ENCODE data around the gene GMCL2. TPM values are rescaled to one million over a fixed set of nuclear protein-coding genes. Genes with fewer than 3 reads are reported as not detected.

Gene GMCL2
- polyA plus RNA-seq, 1 of the 3 experiments (the other 2 are of a cell fraction) = not detected

DNA sequence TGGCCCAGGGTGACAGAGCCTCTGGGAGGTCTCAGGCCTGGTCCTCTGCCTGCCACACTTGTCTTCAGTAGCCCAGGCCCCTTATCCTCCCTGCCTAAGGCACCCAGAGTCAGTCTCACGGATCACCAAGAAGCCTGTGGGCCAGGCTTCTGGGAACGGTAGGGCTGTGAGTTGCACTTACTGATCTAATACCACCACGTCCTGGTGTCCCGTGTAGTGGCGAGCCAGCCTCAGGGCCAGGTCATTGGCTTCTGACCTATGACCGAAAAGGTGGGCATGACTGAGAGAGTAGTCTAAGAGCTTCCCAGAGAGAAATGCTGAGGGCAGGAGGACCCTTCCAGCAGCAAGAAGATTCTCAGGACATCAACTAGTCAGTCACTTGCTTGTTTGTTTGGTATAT, 38.0 kb upstream of the GMCL2 start:
- no peaks in the 10 kb centered on the region for H4K20me1 ChIP-seq (ENCODE audit: insufficient read depth)
- no peak for TF ChIP-seq RCOR1 (IDR thresholded peaks at IDR 0.05; ENCODE audit: low read length)
- TF ChIP-seq POLR2AphosphoS5 (IDR thresholded peaks at IDR 0.05; ENCODE audit: low read depth, low read length) = no peak
- TF ChIP-seq SIN3A (IDR thresholded peaks at IDR 0.05; ENCODE audit: borderline replicate concordance, low read depth, low read length) = no peak
- no peak for TF ChIP-seq ELF1 (IDR thresholded peaks at IDR 0.05)
- no peak for TF ChIP-seq EZH2phosphoT487 (IDR thresholded peaks at IDR 0.05; ENCODE audit: borderline replicate concordance, low read depth)
- no peak for TF ChIP-seq FOXJ3 (CRISPR knock-in tag; IDR thresholded peaks at IDR 0.05)
- TF ChIP-seq RAD21 (IDR thresholded peaks at IDR 0.05; ENCODE audit: low read length) = no peak
- no peak for TF ChIP-seq GATA2 (CRISPR knock-in tag; IDR thresholded peaks at IDR 0.05)
- TF ChIP-seq USF1 (IDR thresholded peaks at IDR 0.05; ENCODE audit: borderline replicate concordance, low read depth) = no peak
- TF ChIP-seq USF2 (IDR thresholded peaks at IDR 0.05; ENCODE audit: borderline replicate concordance, low read depth, low read length) = no peak
- TF ChIP-seq IRF3 (IDR thresholded peaks at IDR 0.05; ENCODE audit: low read depth, low read length) = no peak
- no peak for TF ChIP-seq GABPA (IDR thresholded peaks at IDR 0.05; ENCODE audit: low read depth)
- H3K9me2 ChIP-seq = no peaks in the 10 kb centered on the region
- no peak overlapping the region for H2AFZ ChIP-seq (ENCODE audit: low read depth)
- no peak overlapping the region for H3K9ac ChIP-seq
- peaks cover 9% of the 10 kb centered on the region; the same call in 1 of the 2 replicates for H3K79me2 ChIP-seq (ENCODE audit: insufficient read depth)
- no peak overlapping the region for H3K27ac ChIP-seq (ENCODE audit: low read depth in 2 of 2, low read length in 1 of 2)
- no peak overlapping the region for H3K4me3 ChIP-seq (ENCODE audit: low read depth in 2 of 2, low read length in 1 of 2)
- peaks cover 6% of the 10 kb centered on the region for H3F3A ChIP-seq (replicated peaks; ENCODE audit: insufficient read depth)
- no peak overlapping the region for H3K4me2 ChIP-seq
- 96% methylated on average over 6 of the region's 6 CpGs for WGBS (ENCODE audit: low lambda C conversion rate)
- CTCF ChIA-PET = interaction anchor here (1.3 to 3.6 kb wide), 2 partner anchors 10 to 365 kb away, joined by 3 to 17 read pairs; partner anchors contain the start of gene COL23A1
- no peaks in the 10 kb centered on the region for H3K9me3 ChIP-seq
- no peaks in the 10 kb centered on the region for H3K27me3 ChIP-seq (ENCODE audit: insufficient read depth)
- H3K36me3 ChIP-seq (replicated peaks in 1 of 2; ENCODE audit: control insufficient read depth in 1 of 2, insufficient read depth in 2 of 2, low read length in 1 of 2) = peaks cover 5 to 31% of the 10 kb centered on the region in 2 experiments
- POLR2A ChIA-PET = interaction anchor here (0.7 to 0.8 kb wide), 2 partner anchors 11 to 13 kb away, joined by 4 read pairs; no protein-coding TSS in a partner anchor
- peaks cover 0 to 4% of the 10 kb centered on the region in 2 experiments; a peak in 1 of 4 replicates for H3K4me1 ChIP-seq (ENCODE audit: control insufficient read depth in 1 of 2, insufficient read depth in 2 of 2, low read depth in 1 of 2, low read length in 1 of 2)
- DNase-seq = no peak

DNA sequence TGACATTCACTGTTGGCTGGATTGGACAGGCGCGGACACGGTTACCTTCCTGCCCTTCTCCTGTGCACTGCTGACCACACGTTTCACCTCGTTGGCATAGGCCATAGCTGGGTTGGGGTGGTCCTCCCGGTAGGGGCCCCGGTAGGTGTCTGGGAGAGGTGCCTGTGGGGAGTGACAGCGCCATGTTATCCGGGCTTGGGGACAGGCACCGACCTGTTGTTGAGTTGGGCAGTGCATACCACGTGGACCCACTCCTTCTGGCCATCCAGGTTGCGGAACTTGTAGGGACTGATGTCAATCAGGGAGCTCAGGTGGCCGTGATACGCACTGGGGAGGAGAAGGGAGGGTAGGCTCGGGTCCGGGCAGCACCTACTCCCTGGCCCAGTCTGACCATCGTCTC, 37.2 kb upstream of the GMCL2 start:
- H3K9ac ChIP-seq = no peak overlapping the region
- no peak overlapping the region for H3K4me2 ChIP-seq
- H3K27me3 ChIP-seq (ENCODE audit: insufficient read depth) = no peaks in the 10 kb centered on the region
- H3F3A ChIP-seq (replicated peaks; ENCODE audit: insufficient read depth) = peaks cover 6% of the 10 kb centered on the region
- WGBS (ENCODE audit: low lambda C conversion rate) = 92% methylated on average over 8 of the region's 17 CpGs
- H3K79me2 ChIP-seq (ENCODE audit: insufficient read depth) = peaks cover 3% of the 10 kb centered on the region; the same call in 1 of the 2 replicates
- ChIA-PET CTCF (interaction anchor here (1.3 to 3.6 kb wide), 2 partner anchors 11 to 366 kb away, joined by 3 to 17 read pairs; partner anchors contain the start of gene COL23A1), POLR2A (interaction anchor here (0.8 kb wide), 1 partner anchor 12 kb away, joined by 4 read pairs; no protein-coding TSS in a partner anchor)
- H3K36me3 ChIP-seq (replicated peaks in 1 of 2; ENCODE audit: control insufficient read depth in 1 of 2, insufficient read depth in 2 of 2, low read length in 1 of 2) = peaks cover 0 to 25% of the 10 kb centered on the region in 2 experiments
- no peaks in the 10 kb centered on the region for H3K9me2 ChIP-seq
- H3K9me3 ChIP-seq = no peaks in the 10 kb centered on the region
- no peak for DNase-seq
- no peak overlapping the region for H3K4me3 ChIP-seq (ENCODE audit: low read depth in 2 of 2, low read length in 1 of 2)
- H2AFZ ChIP-seq (ENCODE audit: low read depth) = no peak overlapping the region
- no peaks in the 10 kb centered on the region for H4K20me1 ChIP-seq (ENCODE audit: insufficient read depth)
- no peak overlapping the region for H3K27ac ChIP-seq (ENCODE audit: low read depth in 2 of 2, low read length in 1 of 2)
- no peaks in the 10 kb centered on the region; a peak in 1 of 4 replicates for H3K4me1 ChIP-seq (ENCODE audit: control insufficient read depth in 1 of 2, insufficient read depth in 2 of 2, low read depth in 1 of 2, low read length in 1 of 2)
- TF ChIP-seq NFIC (IDR thresholded peaks at IDR 0.05; ENCODE audit: borderline replicate concordance) (no peak), YY1 (IDR thresholded peaks at IDR 0.05; ENCODE audit: low read depth) (no peak)
